T-cell (primary cell): Measurements from ENCODE around the gene ZNF804A. TPM values are rescaled to one million over a fixed set of nuclear protein-coding genes. Genes with fewer than 3 reads are reported as not detected.

Experiments used
- ATAC-seq, 4 experiments: fragments of 200-7000 bp in 3 of 4; fragments of 150-1000 bp in 1 of 4; cut with Tn5 transposase; replicated peaks in 1 of 4; 1 replicate in 3 of 4; 2 replicates in 1 of 4; pipeline ENCODE4 v1.10.0; 2021; ENCODE audit warnings: moderate library complexity in 3 of 4, mild to moderate bottlenecking in 2 of 4, moderate number of reproducible peaks in 1 of 4
- CTCF ChIA-PET, 2 donors: fragments of 300-600 bp; sonication (Branson Sonifier 250); formaldehyde crosslinking; loops; one replicate each; lab custom pipeline; 2022; ENCODE audit warnings: antibody characterized with exemption in 2 of 2; lab: Charles Lee
- POLR2A ChIA-PET, 2 donors: fragments of 300-600 bp; sonication (Branson Sonifier 250); formaldehyde crosslinking; loops; one replicate each; lab custom pipeline; 2022; ENCODE audit warnings: antibody characterized with exemption in 2 of 2; lab: Charles Lee
- DNase-seq, 35 experiments: peaks; one replicate each; pipeline versions ENCODE4 v3.0.0 to v3.0.0-alpha.2; 2013 to 2023
- H3K27ac ChIP-seq: one replicate; pipeline ENCODE4 v1.5.1; 2013; ENCODE audit warnings: low read length
- H3K27me3 ChIP-seq, 2 experiments: replicated peaks in 1 of 2; 1 replicate in 1 of 2; 2 replicates in 1 of 2; pipeline versions ENCODE4 v1.6.1 to v1.7.0; 2013; ENCODE audit warnings: low read length in 1 of 2, mixed read lengths in 1 of 2; ENCODE audit not compliant: control insufficient read depth in 2 of 2, insufficient read depth in 2 of 2; ENCODE audit errors: extremely low read depth in 1 of 2
- H3K36me3 ChIP-seq, 2 donors: 1 replicate in 1 of 2; 2 replicates in 1 of 2; pipeline versions ENCODE4 v1.6.1 to v1.7.0; 2013; ENCODE audit warnings: low read length in 1 of 2; ENCODE audit not compliant: control insufficient read depth in 2 of 2, insufficient read depth in 1 of 2; ENCODE audit errors: extremely low read depth in 1 of 2
- H3K4me1 ChIP-seq, 2 experiments: 1 replicate in 1 of 2; 2 replicates in 1 of 2; pipeline versions ENCODE4 v1.6.1 to v1.7.0; 2013; ENCODE audit warnings: low read length in 2 of 2, mixed read lengths in 1 of 2; ENCODE audit not compliant: insufficient read depth in 2 of 2, control insufficient read depth in 1 of 2; ENCODE audit errors: extremely low read depth in 1 of 2
- H3K4me3 ChIP-seq, 2 donors: 1 replicate in 1 of 2; 2 replicates in 1 of 2; pipeline versions ENCODE4 v1.5.1 to v1.7.0; 2013; ENCODE audit warnings: mild to moderate bottlenecking in 2 of 2, low read length in 1 of 2, moderate library complexity in 1 of 2; ENCODE audit not compliant: control insufficient read depth in 1 of 2; ENCODE audit errors: extremely low read depth in 1 of 2
- H3K9me3 ChIP-seq: 2 replicates; pipeline ENCODE4 v1.7.0; 2013
- H3K27ac Mint-ChIP-seq, 2 donors: one replicate each; pipeline ENCODE4 v1.8.0; 2020 to 2021; ENCODE audit warnings: mild to moderate bottlenecking in 2 of 2, mixed read lengths in 2 of 2
- H3K27me3 Mint-ChIP-seq, 2 donors: one replicate each; pipeline ENCODE4 v1.8.0; 2021 to 2022; ENCODE audit warnings: mixed read lengths in 2 of 2
- H3K36me3 Mint-ChIP-seq: one replicate; pipeline ENCODE4 v1.8.0; 2021; ENCODE audit warnings: mixed read lengths
- H3K4me1 Mint-ChIP-seq, 3 donors: one replicate each; pipeline ENCODE4 v1.8.0; 2020 to 2022; ENCODE audit warnings: mixed read lengths in 3 of 3, mild to moderate bottlenecking in 1 of 3
- H3K4me3 Mint-ChIP-seq, 3 donors: one replicate each; pipeline ENCODE4 v1.8.0; 2020 to 2022; ENCODE audit warnings: mild to moderate bottlenecking in 3 of 3, mixed read lengths in 3 of 3, moderate library complexity in 3 of 3
- H3K9me3 Mint-ChIP-seq, 3 donors: one replicate each; pipeline ENCODE4 v1.8.0; 2020 to 2022; ENCODE audit warnings: mixed read lengths in 3 of 3
- WGBS: methylation state at CpG from one replicate; pipeline ENCODE4 v1.1.5; 2013; ENCODE audit warnings: missing lambda C conversion rate; ENCODE audit not compliant: insufficient coverage; 5-methylcytosine and 5-hydroxymethylcytosine counted together
- total RNA-seq, 35 experiments: library from RNA in 6 of 35; stranded (reverse) in 6 of 35; fragments of 120-200 nt in 1 of 35; gene quantifications; one replicate each; pipeline versions ENCODE4 v1.2.1 to v1.2.4 and lab custom pipeline; 2013 to 2026

Gene ZNF804A
- total RNA-seq, 5 donors from 2014 or later (not counting 1 experiment from before 2014, with no cell fraction given) = 0.06 to 0.13 (median 0.06) TPM; not detected in 2

DNA sequence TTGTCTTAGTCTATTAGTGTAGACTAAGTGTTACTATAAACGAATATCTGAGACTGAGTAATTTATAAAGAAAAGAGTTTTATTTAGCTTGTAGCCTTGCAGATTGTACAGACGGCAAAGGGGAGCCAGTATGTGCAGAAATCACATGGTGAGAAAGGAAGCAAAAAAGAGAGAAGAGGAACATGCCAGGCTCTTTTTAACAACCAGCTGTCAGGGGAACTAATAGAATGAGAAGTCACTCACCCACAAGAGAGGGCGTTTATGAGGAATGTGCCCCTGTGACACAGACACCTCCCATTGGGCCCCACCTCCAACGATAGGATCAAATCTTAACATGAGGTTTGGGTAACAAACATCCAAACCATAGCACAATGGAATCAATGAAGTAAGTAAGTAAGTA, 20.6 kb upstream of the ZNF804A start:
- Mint-ChIP-seq H3K27ac (no peak overlapping the region), H3K4me1 (no peaks in the 10 kb centered on the region), H3K4me3 (no peak overlapping the region), H3K9me3 (peaks cover 7 to 12% (median 8%) of the 10 kb centered on the region in 3 donors), H3K36me3 (no peaks in the 10 kb centered on the region), H3K27me3 (no peaks in the 10 kb centered on the region)
- Histone ChIP-seq H3K27me3 (no peaks in the 10 kb centered on the region), H3K4me3 (no peak overlapping the region), H3K4me1 (no peaks in the 10 kb centered on the region), H3K36me3 (no peaks in the 10 kb centered on the region), H3K27ac (no peak overlapping the region), H3K9me3 (no peaks in the 10 kb centered on the region)
- 20% methylated on average over 1 of the region's 4 CpGs for WGBS
- DNase-seq (no peak), ATAC-seq (no peak)
- ChIA-PET CTCF (no interaction called here), POLR2A (no interaction called here)

DNA sequence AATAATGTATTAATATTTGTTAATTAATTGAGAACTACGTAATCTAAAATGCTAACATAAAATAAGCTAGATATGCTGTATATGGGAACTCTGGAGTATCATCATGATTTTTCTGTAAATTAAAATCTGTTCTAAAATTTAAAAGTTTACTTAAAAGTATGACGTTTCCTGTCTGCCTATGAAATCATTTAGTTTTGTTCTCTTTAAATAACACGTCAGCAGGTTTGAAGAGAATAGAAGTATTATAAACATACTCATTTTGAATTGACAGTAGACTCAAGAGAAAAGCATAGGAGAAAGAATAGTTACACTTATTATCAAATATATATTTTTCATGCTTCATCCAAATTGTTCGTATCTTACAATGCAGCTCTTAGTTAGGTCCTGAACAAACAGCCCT, 19.1 kb upstream of the ZNF804A start:
- Mint-ChIP-seq H3K27ac (no peak overlapping the region), H3K9me3 (peaks cover 7 to 15% (median 8%) of the 10 kb centered on the region in 3 donors), H3K4me3 (no peak overlapping the region), H3K27me3 (no peaks in the 10 kb centered on the region), H3K4me1 (no peaks in the 10 kb centered on the region), H3K36me3 (no peaks in the 10 kb centered on the region)
- H3K4me1 ChIP-seq = no peaks in the 10 kb centered on the region
- ChIA-PET CTCF (no interaction called here), POLR2A (no interaction called here)
- no peak for DNase-seq
- no peaks in the 10 kb centered on the region for H3K9me3 ChIP-seq
- no peaks in the 10 kb centered on the region for H3K27me3 ChIP-seq
- H3K4me3 ChIP-seq = no peak overlapping the region
- WGBS = no CpG with 5 or more reads among the region's 4 CpGs
- no peaks in the 10 kb centered on the region for H3K36me3 ChIP-seq
- no peak for ATAC-seq
- H3K27ac ChIP-seq = no peak overlapping the region

DNA sequence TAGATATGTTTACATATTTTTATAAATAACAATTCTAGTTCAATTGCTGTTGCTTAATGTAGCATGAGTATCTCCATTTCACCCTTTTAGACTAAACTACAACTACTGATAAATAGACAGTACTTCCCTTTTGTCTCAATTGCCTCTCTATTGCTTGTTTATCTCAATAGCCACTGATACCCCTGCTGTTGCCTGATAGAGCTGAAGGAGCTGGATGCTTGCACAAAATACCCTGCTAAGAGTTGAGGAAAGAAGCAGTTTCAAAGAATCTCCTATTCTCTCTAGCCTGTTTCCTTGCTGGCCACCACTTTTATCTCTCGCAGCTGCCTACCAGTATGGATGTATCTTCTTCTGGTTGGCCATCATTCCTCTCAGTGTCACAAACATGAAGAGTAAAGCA, 16.9 kb upstream of the ZNF804A start:
- POLR2A ChIA-PET = no interaction called here

GRCh38 chr2:184589261-184589660, 9.1 kb upstream of the ZNF804A start:
- H3K27me3 Mint-ChIP-seq = peaks cover 0 to 1% of the 10 kb centered on the region in 2 donors
- no peaks in the 10 kb centered on the region for H3K4me1 ChIP-seq
- no peak overlapping the region for H3K4me3 ChIP-seq
- DNase-seq (no peak), ATAC-seq (no peak)
- H3K27ac ChIP-seq = no peak overlapping the region
- ChIA-PET CTCF (no interaction called here), POLR2A (no interaction called here)
- H3K4me1 Mint-ChIP-seq = no peaks in the 10 kb centered on the region
- no peaks in the 10 kb centered on the region for H3K27me3 ChIP-seq
- no peak overlapping the region for H3K27ac Mint-ChIP-seq
- H3K9me3 ChIP-seq = no peaks in the 10 kb centered on the region
- H3K9me3 Mint-ChIP-seq = peaks cover 6 to 15% (median 10%) of the 10 kb centered on the region in 3 donors
- no peaks in the 10 kb centered on the region for H3K36me3 Mint-ChIP-seq
- no peaks in the 10 kb centered on the region for H3K36me3 ChIP-seq
- H3K4me3 Mint-ChIP-seq = no peak overlapping the region

More for the DNA sequence above, 16.9 kb upstream of the ZNF804A start:
- Histone ChIP-seq H3K36me3 (no peaks in the 10 kb centered on the region), H3K4me3 (no peak overlapping the region), H3K9me3 (no peaks in the 10 kb centered on the region), H3K27me3 (no peaks in the 10 kb centered on the region), H3K27ac (no peak overlapping the region), H3K4me1 (no peaks in the 10 kb centered on the region)
- Mint-ChIP-seq H3K27me3 (no peaks in the 10 kb centered on the region), H3K27ac (no peak overlapping the region), H3K36me3 (no peaks in the 10 kb centered on the region), H3K4me1 (no peaks in the 10 kb centered on the region), H3K4me3 (no peak overlapping the region), H3K9me3 (peaks cover 2 to 9% (median 3%) of the 10 kb centered on the region in 3 donors)
- CTCF ChIA-PET = no interaction called here
- no CpG with 5 or more reads among the region's 1 CpG for whole genome bisulfite sequencing
- DNase-seq = no peak
- ATAC-seq = no peak

DNA sequence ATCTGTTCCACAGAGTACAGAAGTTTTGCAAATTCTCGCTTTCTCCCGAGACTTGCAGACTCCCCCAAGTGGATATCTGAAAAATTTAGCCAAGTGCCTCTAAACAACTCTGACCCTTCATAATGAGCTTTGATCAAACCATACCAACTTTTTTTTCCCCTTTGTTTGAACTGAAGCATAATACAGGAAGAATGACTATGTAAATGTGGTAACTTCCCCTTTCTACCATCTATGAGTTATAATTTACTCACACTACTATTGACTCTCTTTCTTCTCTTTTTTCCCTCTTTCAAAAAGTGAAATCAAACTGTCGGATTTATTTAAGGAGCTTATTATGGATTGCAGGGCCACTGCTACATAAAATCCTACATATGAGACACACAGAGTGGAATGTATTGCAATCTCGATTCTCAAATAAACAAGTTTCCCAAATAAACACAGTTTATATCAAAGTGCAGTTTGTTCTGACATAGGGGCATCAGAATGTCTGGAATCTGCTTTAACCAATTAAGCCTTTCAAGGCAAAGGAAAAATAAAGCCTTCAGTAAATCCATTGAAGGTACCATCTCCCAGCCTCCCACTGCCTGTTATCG, 1.4 kb upstream of the ZNF804A start:
- peaks cover 0 to 7% (median 0%) of the 10 kb centered on the region in 3 donors for H3K9me3 Mint-ChIP-seq
- peaks cover 14 to 16% (median 14%) of the 10 kb centered on the region in 3 donors for H3K4me1 Mint-ChIP-seq
- peaks cover 33 to 39% of the 10 kb centered on the region in 2 donors for H3K27me3 Mint-ChIP-seq
- 0% methylated on average over 2 of the region's 5 CpGs for WGBS
- H3K4me3 ChIP-seq = peak overlapping the region in 1 of 2 donors; percentile 19
- H3K27ac ChIP-seq = no peak overlapping the region
- no peaks in the 10 kb centered on the region for H3K36me3 ChIP-seq
- DNase-seq (no peak), ATAC-seq (no peak)
- CTCF ChIA-PET = no interaction called here
- POLR2A ChIA-PET = no interaction called here
- no peak overlapping the region for H3K27ac Mint-ChIP-seq
- H3K4me3 Mint-ChIP-seq = peak overlapping the region; percentile 19 to 35 (median 34)
- peaks cover 0 to 14% of the 10 kb centered on the region in 2 experiments for H3K27me3 ChIP-seq
- no peaks in the 10 kb centered on the region for H3K9me3 ChIP-seq
- no peaks in the 10 kb centered on the region for H3K4me1 ChIP-seq
- H3K36me3 Mint-ChIP-seq = no peaks in the 10 kb centered on the region

GRCh38 chr2:184597571-184597991, 748 bp upstream of the ZNF804A start:
- Mint-ChIP-seq H3K36me3 (no peaks in the 10 kb centered on the region), H3K4me1 (peaks cover 14 to 16% (median 14%) of the 10 kb centered on the region in 3 donors), H3K27me3 (peaks cover 33 to 39% of the 10 kb centered on the region in 2 donors), H3K27ac (no peak overlapping the region), H3K4me3 (peak overlapping the region in 2 of 3 donors; percentile 34 to 35), H3K9me3 (peaks cover 0 to 4% (median 0%) of the 10 kb centered on the region in 3 donors)
- Histone ChIP-seq H3K4me3 (peak overlapping the region in 1 of 2 donors; percentile 33), H3K27me3 (peaks cover 0 to 14% of the 10 kb centered on the region in 2 experiments), H3K4me1 (no peaks in the 10 kb centered on the region), H3K27ac (no peak overlapping the region), H3K36me3 (no peaks in the 10 kb centered on the region), H3K9me3 (no peaks in the 10 kb centered on the region)
- ChIA-PET CTCF (no interaction called here), POLR2A (no interaction called here)
- DNase-seq (peak in 1 of 35 experiments; percentile 3), ATAC-seq (no peak)
- 10% methylated on average over 2 of the region's 14 CpGs for WGBS
